Spleen (tissue), 7 donors: ENCODE data around the gene CDH13.

Source experiments
- CTCF ChIP-seq, 11 experiments: fragments of 200-600 bp in 7 of 11; fragments of 450-650 bp in 4 of 11; sonication (generic) in 4 of 11; IDR thresholded peaks in 8 of 11; conservative IDR thresholded peaks in 3 of 11; 1 replicate in 7 of 11; 2 replicates in 4 of 11; pipeline versions ENCODE4 v1.4.0 to v1.8.0; 2016 to 2021; ENCODE audit warnings: antibody characterized with exemption in 11 of 11, inconsistent platforms in 4 of 11, mild to moderate bottlenecking in 1 of 11
- POLR2A ChIP-seq, 3 donors: fragments of 450-650 bp; IDR thresholded peaks; one replicate each; pipeline ENCODE4 v1.5.1; 2017; ENCODE audit warnings: antibody characterized with exemption in 3 of 3, mild to moderate bottlenecking in 1 of 3
- POLR2AphosphoS5 ChIP-seq, 3 donors: sonication (generic); formaldehyde crosslinking; IDR thresholded peaks; one replicate each; pipeline ENCODE4 v1.5.1; 2017; ENCODE audit warnings: antibody characterized with exemption in 3 of 3
- donor health status: DM: no; HTN: no; CAD: no; lungs with moderate emphysema.
- donor health status: DM: no; HTN: no; CAD: no.
- donor health status: DM: no; HTN: no; CAD: no.

GRCh38 chr16:82783933-82784572 lies 157.3 kb downstream of the CDH13 start:
- no peak for TF ChIP-seq CTCF (IDR thresholded peaks at IDR 0.05 in 8 of 11, conservative IDR thresholded peaks at IDR 0.05 in 3 of 11)
- no peak for TF ChIP-seq POLR2AphosphoS5 (IDR thresholded peaks at IDR 0.05)
- TF ChIP-seq POLR2A (IDR thresholded peaks at IDR 0.05), result no peak
